HG03045 (cell line): Measurements from ENCODE around the gene SNCAIP.
"Not testable (repeated sequence)": the region's sequence is repeated elsewhere in the genome, so short reads cannot be mapped to it uniquely, and the experiment has no call there.

Experiments used
- ATAC-seq: cut with Tn5 transposase; IDR thresholded peaks from one replicate; pipeline ENCODE4 v1.9.1; 2021; ENCODE audit warnings: mild to moderate bottlenecking, moderate library complexity; ENCODE audit not compliant: unreplicated experiment

The SNCAIP gene

GRCh38 chr5:122314036-122314435, 2.0 kb downstream of the SNCAIP start:
- ATAC-seq: no peak

GRCh38 chr5:122315521-122315920, 3.5 kb downstream of the SNCAIP start:
- ATAC-seq: no peak

DNA sequence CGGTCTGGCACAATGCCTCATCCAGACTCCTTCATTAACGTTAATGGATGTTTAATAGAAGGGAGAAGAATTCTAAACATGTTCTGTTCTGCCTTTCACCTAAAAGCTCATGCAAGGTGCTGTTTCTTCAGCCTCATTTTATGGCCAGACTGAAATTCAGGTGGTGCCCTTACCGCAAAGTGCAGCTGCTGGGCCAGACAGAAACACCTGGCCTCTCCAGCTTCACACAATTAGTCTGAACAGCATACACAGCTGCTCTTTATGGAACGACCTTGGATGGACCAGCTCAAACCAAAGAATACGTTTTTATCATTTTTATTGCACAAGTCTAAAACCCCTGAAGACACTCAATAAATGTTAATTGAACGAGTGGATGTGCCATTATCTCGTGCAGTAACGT, 4.6 kb downstream of the SNCAIP start:
- no peak for ATAC-seq

GRCh38 chr5:122319897-122320296, 7.9 kb downstream of the SNCAIP start:
- ATAC-seq: no peak

DNA sequence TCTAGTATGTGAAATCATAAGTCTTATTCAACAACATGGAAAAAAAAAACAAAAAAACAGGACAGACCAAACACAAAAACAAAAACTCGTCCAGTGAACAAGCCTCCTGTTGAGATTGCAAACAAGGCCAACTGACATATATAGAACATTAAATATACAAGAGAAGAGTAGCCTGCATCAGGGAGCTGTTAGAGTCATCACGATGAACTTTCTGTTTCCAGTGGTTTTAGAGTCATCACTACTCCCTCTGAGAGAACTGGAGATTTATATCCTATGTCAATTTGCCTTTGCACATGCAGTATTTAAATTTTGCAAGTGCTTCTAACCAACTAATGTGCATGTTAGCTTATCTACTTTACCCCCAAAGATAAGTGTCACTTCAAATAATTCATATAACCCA, 9.9 kb downstream of the SNCAIP start:
- no peak for ATAC-seq

- no peak for ATAC-seq
Observed at GRCh38 chr5:122322801-122323548, 10.9 kb downstream of the SNCAIP start.

DNA sequence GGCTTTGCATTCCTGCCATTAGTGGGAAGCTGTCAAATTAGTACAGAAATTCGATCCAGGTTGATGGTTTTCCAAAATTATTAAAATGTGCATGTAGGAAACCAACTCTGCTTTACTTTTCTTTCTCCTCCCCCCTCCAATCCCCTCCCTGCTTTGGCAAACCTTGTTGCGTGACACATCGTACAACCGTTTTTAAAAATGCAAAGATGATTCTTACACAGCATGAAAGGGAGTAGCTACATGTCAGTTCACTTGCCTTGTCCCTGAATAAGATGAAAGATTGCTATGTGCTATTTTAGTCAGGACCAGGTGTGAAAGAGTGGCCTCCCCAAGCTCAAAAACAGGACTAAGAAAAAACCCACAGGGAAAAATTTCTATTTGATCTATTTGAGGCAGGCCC, 11.7 kb downstream of the SNCAIP start:
- no peak for ATAC-seq

DNA sequence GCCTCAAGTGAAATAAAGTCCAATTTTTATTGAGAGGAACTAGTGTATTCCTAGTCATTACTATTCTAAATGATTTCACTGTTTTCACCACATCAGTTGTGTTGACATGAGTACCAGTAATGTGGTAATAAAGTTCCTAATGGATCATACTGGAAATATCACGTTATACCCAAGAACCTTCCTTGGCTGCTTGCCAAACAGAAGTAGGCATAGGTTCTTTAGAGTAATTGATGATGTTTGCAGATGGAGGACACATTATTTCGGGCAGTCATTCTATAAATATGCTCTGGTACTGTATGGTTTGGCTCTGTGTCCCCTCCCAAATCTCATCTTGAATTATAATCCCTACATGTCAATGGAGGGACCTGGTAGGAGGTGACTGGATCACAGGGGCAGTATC, 15.1 kb downstream of the SNCAIP start:
- ATAC-seq: no peak

- ATAC-seq: no peak
Observed at GRCh38 chr5:122330881-122331280, 18.8 kb downstream of the SNCAIP start.

- no peak for ATAC-seq
Observed at GRCh38 chr5:122332599-122333555, 20.8 kb downstream of the SNCAIP start.

GRCh38 chr5:122333564-122333963, 21.5 kb downstream of the SNCAIP start:
- ATAC-seq: no peak

DNA sequence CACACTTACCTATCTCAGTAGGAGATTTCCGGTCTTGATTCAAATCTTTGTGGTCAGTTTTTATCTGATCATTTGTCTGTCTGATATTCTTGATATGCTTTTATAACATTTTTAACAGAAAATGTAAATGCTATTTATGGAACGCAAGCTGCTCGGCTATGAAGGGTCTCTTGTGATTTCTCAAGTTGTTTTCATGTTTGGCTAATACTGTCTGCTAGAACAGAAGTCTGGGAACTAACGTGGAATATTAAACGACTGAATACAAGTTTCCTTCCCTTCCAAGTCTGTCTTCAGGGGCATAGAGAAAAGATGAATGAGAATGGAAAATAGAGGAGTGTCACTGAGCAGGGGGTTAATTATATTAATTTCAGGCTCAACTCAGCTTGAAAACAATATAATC, 27.6 kb downstream of the SNCAIP start:
- ATAC-seq: no peak

DNA sequence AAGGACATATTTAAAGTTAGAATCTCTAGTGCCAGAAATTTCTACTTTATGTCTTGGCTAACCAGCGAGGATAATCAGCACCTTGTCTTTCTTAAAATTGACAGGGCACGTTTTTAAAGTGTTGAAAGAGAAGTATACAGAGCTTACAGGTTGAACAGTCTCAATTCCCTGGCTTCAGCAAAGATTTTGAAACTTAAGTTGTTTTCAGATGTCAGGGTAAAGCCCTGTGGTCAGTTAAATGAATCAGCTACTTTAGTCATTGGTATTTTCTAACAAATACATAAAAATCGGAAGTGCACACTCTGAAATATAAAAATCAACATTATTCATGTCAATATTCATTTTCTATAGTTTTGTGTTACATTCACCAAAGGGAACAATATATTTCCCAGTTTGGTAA, 29.1 kb downstream of the SNCAIP start:
- no peak for ATAC-seq

DNA sequence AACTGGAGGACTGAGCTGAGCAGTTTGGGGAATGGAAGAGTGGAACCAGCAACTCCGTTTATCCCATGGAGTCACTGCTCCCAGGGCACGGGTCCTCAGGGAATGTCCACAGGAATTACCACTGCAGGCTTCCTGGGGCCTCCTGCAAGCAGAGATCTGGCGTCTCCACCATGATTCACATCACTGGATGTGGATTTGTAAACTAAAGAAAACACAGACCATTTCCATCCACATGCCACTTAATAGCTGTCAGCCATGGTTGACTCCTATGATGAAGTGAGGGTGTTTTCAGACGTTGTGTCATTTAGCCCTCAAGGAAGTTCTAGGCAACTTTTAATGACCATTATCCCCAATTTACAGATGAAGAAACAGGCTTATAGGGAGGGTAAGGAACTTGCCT, 30.2 kb downstream of the SNCAIP start:
- ATAC-seq: no peak

DNA sequence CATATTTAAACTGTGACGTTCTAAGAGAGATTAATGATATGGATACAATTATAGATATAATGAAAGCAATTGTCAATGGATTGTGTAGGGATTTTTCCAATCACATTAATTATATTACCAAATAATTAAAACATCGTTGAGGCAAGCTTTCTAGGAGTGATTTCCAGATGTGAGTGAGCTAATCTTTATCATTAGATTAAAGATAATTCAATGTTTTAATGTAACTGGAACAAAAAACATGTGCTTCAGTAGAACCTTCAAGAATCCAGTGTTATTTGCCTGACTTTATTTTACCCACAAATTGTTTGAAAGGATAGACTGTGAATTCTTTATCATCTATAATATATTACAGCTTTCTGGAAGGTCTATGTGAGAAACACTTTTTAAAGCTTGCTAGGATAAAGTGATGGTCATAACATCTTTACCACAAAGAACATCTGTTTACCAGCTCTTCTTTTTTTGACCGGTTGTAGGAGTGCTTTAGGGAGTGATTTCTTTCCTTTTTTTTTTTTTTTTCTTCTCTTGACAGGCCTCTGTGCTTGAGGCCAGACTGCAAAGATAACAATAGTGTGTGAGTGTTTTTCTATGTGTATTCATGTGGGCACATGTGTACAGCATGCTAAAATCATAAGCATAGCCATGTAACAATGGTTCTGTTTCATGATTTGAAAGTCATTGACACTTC, 35.0 kb downstream of the SNCAIP start:
- no peak for ATAC-seq

DNA sequence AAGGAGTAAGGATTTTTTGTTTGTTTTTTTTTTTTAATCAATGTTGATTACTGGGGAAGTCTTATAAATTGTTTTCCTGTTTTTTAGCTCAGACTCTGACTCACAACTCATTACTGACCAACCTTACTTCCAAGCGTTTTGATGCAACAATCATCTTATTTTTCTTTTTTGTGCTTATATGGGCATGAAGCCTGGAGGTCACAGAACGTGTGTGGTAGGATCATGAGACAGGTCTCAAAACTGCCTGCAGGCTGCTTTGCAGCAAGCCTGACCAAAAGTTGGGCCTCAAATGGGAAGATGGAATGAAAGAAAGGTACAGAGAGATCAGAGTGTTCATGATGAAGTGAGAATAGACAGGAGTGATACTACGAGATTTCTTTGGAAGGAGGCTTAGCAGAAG, 38.5 kb downstream of the SNCAIP start:
- ATAC-seq: no peak

DNA sequence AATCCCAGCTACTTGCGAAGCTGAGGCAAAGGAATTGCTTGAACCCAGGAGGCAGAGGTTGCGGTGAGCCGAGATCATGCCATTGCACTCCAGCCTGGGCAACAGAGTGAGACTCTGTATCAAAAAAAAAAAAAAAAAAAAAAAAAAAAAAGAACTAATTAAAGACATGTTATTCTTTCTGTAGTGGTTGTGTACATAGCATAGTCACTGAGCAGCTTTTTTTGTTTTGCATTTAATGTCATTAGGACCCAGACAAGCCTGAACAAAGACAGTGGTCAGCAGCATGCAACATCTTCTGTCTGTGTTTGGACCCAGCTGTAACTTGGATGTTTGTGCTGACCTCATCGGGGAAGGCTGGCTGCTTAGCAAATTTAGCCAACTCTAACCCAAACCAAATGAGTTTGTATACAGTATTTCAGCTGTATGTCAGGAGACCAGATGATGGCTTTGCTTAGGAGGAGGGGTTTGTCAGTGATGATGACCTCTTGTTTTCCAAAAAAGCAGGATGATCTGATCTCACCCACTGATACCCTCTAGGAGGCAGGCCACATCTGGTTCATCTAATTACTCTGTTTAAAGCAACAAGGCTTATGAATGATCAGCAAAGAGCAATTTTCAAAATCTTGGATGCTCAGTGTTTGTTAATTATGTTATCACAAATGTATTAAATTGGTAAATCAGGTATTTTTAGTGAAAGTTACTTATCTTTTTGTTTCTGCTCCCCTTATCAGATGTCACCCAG, 39.5 kb downstream of the SNCAIP start:
- no peak for ATAC-seq

- ATAC-seq: no peak
Observed at GRCh38 chr5:122352331-122352730, 40.3 kb downstream of the SNCAIP start.

DNA sequence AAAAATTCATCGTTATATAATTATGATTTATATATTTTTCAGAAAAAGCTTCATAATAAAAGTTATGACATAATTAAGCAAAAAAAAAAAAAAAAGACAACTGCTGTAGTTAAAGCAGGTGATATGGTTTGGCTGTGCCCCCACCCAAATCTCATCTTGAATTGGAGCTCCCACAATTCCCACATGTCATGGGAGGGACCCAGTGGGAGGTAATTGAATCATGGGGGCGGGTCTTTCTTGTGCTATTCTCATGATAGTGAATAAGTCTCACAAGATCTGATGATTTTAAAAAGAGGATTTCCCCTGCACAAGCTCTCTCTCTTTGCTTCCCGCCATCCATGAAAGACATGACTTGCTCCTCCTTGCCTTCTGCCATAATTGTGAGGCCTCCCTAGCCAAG, 41.3 kb downstream of the SNCAIP start:
- ATAC-seq: not testable (repeated sequence)

GRCh38 chr5:122354293-122354692, 42.3 kb downstream of the SNCAIP start:
- no peak for ATAC-seq

DNA sequence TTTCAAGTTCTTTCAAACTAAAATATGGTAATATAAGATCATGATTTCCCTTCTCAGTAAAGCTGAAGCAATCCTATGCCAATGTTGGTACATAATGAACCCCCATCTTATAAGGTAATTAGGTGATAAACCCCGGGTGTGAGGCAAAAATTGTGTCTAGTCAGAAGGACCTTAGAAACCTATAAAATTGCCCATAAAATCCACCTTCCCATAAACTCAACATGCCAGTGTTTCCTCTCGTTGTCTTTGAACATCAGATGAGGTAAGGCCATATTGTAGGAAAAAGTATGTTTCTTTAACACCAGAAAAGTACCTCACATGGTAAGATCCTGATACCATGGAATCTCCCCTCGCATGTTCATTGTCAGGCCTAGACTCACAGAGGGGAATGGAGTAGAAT, 43.3 kb downstream of the SNCAIP start:
- ATAC-seq: no peak
